Ramos (cell line): Measurements from ENCODE around the gene GRM4.

Experiments
- in situ Hi-C: fragments of 300-500 bp; cut with MboI; formaldehyde crosslinking; loops from one replicate; pipeline ENCODE4 v1.14.3; 2022; ENCODE audit warnings: low sequenced_read_pairs; ENCODE audit not compliant: unreplicated experiment

Gene GRM4

DNA sequence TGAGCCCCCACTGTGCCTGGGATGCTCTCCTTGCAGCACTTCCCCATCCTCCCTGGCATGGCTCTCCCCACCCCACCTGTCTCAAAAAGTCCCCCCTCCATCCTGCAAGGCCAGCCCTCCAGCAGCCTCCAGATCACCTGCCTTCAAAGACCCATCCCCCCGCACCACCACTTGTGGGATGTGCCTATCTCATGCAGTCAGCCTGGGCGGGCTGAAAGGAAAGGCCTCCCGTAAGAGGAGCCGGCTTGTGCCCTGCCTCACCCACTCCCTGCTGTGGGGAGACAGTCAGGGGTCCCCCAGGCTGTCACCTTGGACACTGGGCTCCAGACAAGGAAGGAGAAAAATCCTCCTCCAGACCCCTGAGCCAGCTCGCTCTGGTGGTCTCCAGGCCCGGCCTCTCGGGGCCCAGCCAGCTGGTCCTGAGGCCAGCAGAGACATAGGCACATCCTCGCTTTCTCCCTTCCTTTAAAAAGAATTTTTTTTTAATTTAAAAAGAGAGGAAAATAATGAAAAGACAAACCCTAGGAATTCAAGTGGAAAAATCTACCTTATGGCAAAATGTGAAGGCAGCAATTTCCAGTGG, 77.3 kb downstream of the GRM4 start:
- in situ Hi-C loops, result no loop called here

DNA sequence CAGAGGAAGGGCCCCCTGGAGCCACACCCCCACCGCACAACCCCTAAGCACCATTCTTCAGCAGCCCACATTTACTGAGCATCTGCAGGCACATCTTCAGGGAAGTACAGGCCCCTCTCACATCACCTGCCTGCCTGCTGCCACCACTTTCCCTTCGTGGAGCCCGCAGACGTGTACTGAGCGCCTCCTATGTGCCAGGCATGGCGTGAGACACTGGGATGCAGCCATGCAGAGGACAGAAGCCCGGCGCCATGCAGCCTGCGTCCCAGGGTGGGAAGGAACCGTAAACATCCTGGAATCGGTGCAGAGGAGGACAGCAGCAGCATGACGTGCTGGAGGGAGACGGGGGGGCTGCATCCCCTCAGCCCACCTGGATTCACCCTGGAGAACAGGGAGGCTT, 78.1 kb downstream of the GRM4 start:
- in situ Hi-C loops, result no loop called here

DNA sequence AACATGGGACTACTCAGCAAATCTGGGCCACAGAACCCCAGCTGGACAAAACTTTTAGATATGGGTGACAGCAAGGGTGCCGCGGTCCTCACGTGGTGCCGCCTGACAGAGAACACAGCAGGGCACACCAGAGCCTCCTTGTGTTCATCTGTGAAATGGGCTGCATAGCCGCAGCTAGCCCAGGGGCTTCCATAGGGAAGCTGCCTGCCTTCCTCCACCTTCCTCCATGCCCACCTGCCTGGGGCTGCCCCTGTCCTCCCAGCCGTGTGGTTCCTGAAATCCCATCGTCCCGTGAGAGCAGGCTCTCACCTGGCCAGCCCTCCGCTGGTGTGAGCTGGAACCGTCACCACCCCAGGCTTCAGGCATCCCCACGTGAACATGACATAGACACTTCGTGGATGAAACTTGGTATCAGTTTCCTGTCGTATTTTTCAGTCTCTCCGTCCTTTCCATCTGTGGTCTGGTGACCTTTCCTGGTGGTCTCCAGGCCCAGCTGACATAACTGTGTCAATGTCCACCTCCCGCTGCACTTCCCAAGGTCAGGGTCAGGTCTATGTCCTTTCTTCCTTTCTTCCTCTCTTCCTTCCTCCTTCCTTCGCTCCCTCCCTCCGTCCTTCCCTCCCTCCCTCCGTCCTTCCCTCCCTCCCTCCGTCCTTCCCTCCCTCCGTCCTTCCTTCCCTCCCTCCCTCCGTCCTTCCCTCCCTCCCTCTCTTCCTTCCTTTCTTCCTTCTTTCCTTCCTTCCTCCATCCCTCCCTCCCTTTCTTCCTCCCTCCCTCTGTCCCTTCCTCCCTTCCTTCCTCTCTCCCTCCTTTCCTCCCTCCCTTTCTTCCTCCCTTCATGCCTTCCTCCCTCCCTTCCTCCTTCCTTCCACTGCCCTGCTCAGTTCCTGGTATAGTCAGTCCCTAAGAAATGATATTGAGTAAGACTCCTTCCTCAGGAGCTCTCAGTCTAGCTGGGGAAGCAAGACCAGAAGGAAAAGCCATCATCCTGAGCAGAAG, 78.8 kb downstream of the GRM4 start:
- in situ Hi-C loops, result no loop called here

DNA sequence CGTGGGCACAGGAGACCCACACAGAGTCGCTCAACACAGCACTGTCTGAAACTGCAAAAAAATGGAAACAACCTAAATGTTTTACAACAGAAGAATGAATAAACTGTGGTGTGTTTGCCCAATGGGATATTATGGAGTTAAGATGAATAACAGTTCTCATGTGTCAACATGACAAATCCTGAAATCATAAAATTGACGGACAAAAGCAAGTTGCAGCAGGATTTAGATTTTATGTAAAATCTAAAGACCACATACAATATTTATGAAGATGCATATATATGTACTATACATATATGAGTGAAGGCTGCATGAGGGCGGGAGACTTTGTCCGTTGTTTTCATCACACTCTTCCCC, 79.7 kb downstream of the GRM4 start:
- in situ Hi-C loops, result no loop called here

DNA sequence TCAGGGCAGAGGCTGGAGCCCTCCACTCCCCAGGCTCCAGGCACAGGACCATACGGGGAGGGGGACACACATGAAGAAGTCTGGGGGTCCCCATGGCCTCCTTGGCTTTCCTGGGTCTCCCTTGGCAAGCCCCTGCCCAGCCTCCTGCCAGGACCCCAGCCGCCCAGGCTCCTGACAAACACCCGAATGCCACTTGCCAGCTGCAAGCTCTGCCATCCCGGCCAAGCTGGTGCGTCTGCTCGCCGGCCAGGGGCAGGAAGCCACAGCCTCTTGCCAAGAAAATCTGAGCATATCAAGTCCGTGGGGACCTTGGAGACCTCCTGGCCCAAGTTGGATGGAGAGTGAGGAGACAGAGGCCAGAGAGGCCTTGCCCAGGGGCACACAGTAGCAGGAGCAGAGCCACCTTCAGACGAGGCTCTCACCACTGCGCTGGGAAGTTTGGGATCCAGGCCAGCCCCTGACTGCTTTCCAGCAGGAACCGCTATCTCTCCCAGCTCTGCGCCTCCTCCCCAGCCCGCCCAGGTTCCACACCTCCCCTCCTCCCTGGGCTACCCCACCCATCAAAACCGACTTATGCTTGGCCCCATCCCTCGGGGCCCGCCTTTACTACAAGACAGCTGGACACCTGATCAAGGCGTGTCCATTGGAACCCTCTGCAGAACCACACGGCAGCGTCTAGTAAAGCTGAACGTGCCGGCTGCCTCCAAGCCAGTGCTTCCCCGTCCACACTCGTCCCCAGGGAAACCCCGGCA, 80.2 kb downstream of the GRM4 start:
- in situ Hi-C loops, result no loop called here

DNA sequence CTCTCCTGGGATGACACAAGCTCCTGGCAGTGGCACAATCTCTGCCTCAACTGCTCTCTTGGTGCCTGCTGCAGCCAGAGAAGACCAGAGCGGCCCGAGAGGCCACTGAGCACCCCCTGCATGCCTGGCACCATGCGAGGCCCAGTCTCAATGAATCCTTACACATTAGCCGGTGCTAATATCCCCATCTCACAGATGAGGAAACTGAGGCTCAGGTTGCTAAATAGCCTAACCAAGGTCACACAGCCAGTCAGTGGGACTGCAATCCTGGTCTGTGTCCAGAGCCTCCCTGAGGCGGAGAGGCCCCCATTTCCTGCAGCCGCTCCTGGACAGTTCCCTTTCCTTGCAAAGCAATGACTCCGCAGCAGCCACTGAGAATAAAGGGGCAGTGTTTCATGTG, 81.2 kb downstream of the GRM4 start:
- in situ Hi-C loops, result no loop called here

DNA sequence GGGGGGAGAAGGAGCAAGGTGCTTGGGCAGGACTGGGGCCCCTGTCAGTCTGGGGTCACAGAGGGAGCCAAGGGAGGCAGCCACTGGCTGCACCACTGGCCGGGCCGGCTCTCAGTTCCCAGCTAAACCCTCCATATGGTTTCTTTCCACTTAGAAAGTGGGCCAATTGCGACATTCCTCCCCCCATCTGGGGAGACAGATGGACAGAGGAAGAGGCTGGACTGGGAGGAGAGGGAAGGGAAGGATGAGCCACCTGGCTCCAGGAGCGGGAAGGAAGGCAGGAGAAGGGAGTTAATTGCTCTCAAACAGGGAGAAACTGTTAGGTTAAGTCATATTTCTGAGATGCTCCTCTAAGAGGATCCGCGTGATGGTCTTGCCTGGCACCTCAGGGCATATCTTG, 82.2 kb downstream of the GRM4 start:
- in situ Hi-C loops, result no loop called here

DNA sequence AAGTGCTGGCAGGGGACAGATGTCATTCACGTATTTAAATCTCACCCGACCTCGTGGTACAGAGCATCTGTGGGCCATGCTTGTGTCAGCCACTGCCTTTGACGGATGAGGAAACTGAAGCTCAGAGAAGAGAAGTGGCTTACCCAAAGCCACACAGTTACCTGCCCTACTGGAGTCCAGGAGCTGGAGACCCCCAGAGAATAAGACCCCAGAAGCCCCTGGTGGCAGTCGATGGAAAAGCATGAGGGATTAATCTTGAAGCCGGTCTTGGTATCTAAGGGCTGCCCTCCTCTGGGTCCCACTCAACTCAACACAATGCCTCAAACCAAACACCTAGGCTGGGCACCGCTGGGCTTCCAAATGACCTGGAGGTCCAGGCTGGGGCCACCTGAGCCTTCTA, 83.1 kb downstream of the GRM4 start:
- in situ Hi-C loops, result no loop called here

DNA sequence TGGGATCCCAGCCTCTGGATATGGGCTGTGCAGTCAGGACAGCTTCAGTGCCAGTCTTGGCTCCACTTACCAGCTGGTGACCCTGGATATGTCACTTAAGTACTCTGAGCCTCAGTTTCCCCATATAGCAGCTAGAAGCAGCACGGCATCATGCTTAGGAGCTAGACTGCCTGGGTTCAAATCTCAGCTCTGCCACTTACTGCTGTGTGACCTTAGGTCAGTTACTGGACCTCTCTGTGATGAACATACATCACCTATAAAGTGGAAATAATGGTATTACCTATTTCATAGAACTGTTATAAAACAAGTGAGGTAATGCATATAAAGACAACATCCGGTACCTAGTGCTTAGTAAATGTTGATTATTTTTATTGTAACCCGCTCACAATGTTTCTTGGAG, 83.7 kb downstream of the GRM4 start:
- in situ Hi-C loops, result no loop called here

DNA sequence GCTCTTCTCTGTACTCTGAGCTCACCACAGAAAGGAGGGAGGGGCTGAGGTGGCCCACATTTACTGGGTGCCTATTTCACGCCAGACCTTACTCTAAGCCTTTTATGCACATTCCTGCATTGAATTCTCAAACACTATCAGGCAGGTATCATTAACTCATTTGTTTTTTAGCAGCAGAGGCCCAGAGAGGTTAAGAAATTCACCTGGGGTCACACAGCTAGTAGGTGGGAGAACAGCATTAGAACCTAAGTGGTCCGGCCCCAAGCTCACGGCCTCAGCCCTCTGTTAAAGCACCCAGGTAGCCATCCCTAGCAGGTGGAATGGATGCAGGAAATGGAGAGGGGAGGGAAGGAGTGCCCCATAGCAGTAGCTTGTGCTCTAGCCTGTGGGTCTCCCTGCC, 84.5 kb downstream of the GRM4 start:
- in situ Hi-C loops, result no loop called here

DNA sequence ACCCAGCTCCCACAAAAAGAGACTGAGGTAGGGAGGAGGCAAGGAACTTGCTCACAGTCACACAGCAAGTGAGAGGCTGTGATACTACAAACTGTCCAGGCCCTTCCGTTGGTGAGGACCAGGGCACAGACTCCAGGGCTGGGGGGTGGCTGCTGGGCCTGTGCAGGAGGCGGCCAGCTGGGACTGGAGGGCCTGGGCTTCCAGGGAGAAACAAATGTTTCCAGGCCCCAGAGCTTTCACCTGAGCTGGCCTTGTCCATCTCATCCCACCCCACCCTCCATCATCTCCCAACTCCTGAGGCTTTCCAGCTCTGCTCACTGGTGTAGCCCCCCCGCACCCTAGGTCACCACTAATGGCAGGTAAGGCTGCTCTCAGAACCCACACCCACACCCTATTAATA, 86.0 kb downstream of the GRM4 start:
- in situ Hi-C loops, result loop anchor here (5.0 kb wide), 1 partner anchor 92 kb away; no protein-coding TSS in a partner anchor

DNA sequence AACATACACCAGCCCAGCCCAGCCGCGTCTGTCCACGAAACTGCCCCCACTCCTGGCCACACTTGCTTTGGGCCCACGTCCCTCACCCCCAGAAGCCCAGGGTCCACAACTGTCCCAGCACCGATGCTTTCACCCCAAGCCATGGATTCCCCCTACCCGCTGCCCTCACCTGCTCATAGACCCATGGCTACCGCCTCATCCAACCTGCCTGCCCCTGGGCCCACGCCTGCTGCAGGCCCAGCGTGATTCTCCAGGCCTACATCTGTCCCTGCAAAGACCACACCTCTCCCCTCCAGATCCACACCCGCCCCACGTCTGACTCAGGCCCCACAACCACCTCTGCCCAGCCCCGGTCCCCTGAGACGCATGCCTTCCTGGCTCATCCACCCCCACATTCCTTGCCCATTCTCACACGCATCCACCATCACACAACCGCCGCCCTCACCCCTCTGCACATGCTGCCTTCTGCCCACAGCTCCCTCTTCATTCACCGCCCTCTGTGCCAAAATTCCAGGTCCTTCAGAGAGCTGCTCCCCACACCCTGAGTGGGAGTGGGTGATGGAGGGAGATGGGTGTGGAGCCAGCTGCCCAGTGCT, 86.7 kb downstream of the GRM4 start:
- in situ Hi-C loops, result loop anchor here (5.0 kb wide), 1 partner anchor 93 kb away; no protein-coding TSS in a partner anchor

DNA sequence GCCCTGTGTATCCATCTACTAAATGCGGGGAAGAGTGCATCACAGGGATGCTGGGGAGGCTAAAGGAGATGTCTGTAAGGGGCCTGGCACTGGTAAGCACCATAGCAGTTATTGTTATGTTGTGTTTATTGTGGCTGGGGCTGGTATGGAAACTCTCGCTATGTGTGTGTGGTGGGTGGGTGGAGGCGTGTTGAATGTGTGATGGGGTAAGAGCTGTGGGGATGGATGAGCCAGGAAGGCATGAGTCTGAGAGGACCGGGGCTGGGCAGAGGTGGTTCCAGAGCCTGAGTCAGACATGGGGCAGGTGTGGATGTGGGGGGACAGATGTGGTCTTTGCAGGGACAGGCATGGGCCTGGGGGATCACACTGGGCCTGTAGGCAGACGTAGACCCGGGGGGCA, 88.1 kb downstream of the GRM4 start:
- in situ Hi-C loops, result loop anchor here (5.0 kb wide), 1 partner anchor 95 kb away; no protein-coding TSS in a partner anchor

DNA sequence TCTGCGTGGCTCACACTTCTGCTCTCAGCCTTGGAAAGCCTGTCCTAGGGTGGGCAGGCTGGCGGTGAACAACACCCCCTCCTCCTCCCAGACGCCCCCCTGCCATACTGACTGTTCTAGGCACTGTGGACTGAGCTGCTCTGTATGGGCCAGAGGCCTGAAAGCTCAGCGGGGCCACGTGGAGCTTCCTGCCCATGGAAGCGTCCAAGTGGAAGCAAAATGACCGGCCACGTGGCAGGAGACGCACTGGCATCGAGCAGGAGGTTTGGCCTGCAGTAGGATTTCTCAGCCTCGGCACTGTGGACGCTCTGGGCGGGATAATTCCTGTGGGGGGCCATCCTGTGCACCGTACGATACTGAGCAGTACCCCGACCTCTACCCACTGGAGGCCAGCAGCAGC, 88.7 kb downstream of the GRM4 start:
- in situ Hi-C loops, result loop anchor here (5.0 kb wide), 1 partner anchor 95 kb away; no protein-coding TSS in a partner anchor

DNA sequence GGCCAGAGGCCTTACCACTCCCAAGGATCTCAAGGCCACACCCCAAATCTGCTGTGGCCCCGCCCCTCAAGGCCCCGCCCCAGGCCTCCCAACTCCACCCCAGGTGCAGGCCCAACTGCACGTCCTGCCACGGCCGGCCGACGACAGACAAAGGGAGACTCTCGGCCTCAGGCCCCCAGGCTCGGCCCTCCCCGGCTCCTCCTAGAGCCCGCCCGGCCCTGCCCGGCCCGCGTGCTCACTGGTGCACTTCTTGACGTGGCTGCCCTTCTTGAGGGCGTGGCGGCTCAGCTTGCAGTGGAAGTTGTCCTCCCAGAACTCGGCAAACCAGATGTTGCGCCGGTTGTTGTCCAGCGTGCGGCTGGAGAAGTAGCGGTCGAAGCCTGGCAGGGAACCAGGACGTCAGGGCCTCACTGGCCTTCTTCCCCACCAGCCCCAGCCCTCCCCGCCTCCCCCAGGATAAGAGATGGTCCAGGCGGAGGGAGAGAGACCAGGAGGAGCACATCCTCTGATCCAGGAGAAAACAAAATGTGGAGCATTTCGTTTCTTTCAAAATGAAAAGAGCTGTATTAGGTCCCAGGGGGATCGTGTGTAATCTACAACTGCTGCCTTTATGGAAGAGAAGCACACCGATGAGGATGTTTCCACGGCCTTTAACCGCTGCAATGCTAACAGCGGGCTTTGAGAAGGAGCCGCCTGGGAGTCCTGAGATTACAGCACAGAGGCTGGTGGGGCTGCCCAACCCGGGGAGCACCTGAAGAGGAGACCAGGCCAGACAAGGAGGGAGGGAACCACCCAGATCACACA, 89.4 kb downstream of the GRM4 start:
- in situ Hi-C loops, result loop anchor here (5.0 kb wide), 1 partner anchor 96 kb away; no protein-coding TSS in a partner anchor

DNA sequence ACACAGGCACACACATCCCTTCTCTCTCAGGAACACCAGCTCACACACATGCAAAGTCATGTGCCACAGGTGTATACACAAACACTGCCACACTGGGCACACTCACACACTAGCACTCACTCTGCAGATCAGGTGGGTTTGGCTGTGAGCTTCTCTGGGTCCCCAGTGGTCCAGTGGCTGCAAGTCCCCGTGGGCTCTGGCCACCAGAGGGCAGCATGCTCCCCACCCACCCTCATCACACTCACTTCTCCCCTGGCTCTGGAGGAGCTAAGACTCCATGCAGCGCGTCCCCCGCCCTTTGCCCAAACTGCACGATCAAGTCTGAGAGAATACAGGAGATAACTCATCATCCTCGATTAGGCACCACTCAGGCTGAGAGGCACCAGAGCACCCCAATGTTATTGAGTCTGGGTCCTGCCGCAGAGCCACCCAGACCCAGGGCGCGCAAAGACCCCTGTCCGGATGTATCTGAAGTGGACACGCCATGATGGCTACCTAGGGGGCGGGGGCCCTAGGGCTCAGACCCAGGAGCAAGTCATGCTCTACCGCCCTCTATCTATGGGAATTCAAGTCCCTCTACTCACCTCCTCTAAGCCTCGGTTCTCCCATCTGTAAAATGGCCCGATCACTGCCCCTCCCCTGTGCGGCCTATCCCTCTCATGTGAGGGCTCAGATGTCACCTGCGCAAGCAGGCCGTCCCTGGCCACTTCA, 90.5 kb downstream of the GRM4 start:
- in situ Hi-C loops, result loop anchor here (5.0 kb wide), 1 partner anchor 97 kb away; no protein-coding TSS in a partner anchor

DNA sequence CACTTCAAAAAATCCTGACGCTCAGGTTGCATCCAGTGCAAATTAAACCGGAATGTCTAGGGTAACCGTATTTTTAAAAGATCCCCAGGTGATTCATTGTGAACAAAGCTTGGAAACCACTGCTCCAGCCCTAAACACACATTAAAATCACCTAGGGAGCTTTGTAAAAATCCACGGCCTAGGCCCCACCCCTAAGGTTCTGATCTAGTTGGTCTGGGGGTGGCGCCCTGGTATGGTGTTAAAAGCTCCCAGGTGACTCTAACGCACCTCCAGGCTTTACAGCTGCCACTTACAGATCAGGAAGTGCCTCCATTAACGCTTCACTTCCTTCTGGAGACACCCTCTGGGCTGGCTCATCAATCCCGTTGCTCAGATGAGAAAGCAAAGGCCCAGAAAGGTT, 92.2 kb downstream of the GRM4 start:
- in situ Hi-C loops, result no loop called here

DNA sequence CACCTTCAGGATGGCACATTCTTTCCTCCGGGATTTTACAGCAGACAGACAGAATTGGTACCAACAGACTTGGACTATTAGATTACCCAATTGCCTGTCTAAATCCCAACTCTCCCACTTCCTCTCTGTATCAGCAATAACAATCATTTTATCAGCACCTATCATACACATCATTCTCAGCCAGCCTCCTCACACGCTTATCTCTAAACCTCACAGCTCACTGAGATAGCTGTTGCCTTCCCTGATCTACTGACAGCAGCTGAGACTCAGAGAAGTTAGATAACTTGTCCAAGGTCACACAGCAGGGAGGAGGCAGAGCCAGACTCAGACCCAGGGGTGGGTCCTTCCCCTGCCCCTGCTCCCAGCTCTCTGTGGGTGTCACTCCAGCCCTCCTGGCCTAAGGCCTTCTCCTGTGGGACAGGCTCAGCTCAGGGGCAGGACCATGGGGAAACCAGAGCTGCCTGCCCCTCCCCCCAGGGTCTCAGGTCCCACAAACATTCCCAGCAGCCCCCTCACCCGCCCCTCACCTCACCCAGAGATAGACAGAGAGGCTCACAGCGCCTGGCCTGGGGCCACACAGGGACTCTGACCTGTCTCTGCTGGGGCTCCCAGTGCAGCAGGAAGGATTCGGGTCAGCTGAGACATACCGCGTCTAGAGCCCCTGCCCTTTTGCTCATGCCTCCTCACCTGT, 92.8 kb downstream of the GRM4 start:
- in situ Hi-C loops, result no loop called here
